PFSK-1 (cell line): ENCODE measurements around the gene APRT.

Source experiments
- FOXP2 ChIP-seq: optimal IDR thresholded peaks from 2 replicates; pipeline ENCODE3; 2011; ENCODE audit warnings: borderline replicate concordance, control low read depth, inconsistent platforms; ENCODE audit not compliant: insufficient read depth; ENCODE audit errors: extremely low read length, extremely low read depth
- POLR2AphosphoS5 ChIP-seq: IDR thresholded peaks from 2 replicates; pipeline ENCODE4 v1.6.1; 2012; ENCODE audit warnings: low read depth, mild to moderate bottlenecking, control low read depth, low read length, moderate library complexity
- REST ChIP-seq, 2 experiments: IDR thresholded peaks; 2 replicates each; pipeline versions ENCODE4 v1.6.1 to v1.8.0; 2011 to 2012; ENCODE audit warnings: low read depth in 2 of 2, low read length in 2 of 2, control low read depth in 1 of 2, inconsistent platforms in 1 of 2, mild to moderate bottlenecking in 1 of 2, moderate library complexity in 1 of 2; ENCODE audit not compliant: insufficient read depth in 1 of 2
- SIN3A ChIP-seq: IDR thresholded peaks from 2 replicates; pipeline ENCODE4 v1.6.1; 2012; ENCODE audit warnings: mild to moderate bottlenecking, low read length, moderate library complexity, borderline replicate concordance; ENCODE audit not compliant: insufficient read depth
- TAF1 ChIP-seq: IDR thresholded peaks from 2 replicates; pipeline ENCODE4 v1.6.1; 2012; ENCODE audit warnings: low read length, control low read depth, borderline replicate concordance; ENCODE audit not compliant: insufficient read depth

GRCh38 chr16:88854306-88855111 lies 42.8 kb upstream of the APRT start:
- TF ChIP-seq POLR2AphosphoS5, result no peak
- TF ChIP-seq SIN3A, result no peak
- no peak for TF ChIP-seq TAF1
- no peak for TF ChIP-seq REST (IDR thresholded peaks at IDR 0.05; ENCODE audit: insufficient read depth in 1 of 2, low read depth in 2 of 2, low read length in 2 of 2)
- no peak for TF ChIP-seq FOXP2
